Activated naive CD8-positive, alpha-beta T cell treated with anti-CD3 and anti-CD28 coated beads, Interleukin-2, amount 50 U/mL, for 16 hours (primary cell): ENCODE data around the gene ZNG1F.
"Not testable (repeated sequence)": the region's sequence is repeated elsewhere in the genome, so short reads cannot be mapped to it uniquely, and the experiment has no call there.

Source experiments
- DNase-seq: peaks from one replicate; pipeline ENCODE4 v3.0.0-alpha.2; 2020; ENCODE audit warnings: low read depth, low spot score

Gene ZNG1F

GRCh38 chr9:41189217-41189616, at the start of gene ZNG1F:
TSS of gene ZNG1F (minus strand) at chr9:41189317. CDS start at chr9:41189258, 59 bp downstream.
- not testable (repeated sequence) for DNase-seq

GRCh38 chr9:41237110-41237749, 48.1 kb upstream of the ZNG1F start:
- not testable (repeated sequence) for DNase-seq

- not testable (repeated sequence) for DNase-seq
Measured at GRCh38 chr9:41236486-41237109, 47.5 kb upstream of the ZNG1F start.

GRCh38 chr9:41234811-41235805, 46.0 kb upstream of the ZNG1F start:
- DNase-seq: not testable (repeated sequence)

- DNase-seq: not testable (repeated sequence)
Measured at GRCh38 chr9:41234221-41234620, 45.1 kb upstream of the ZNG1F start.

GRCh38 chr9:41232326-41232725, 43.2 kb upstream of the ZNG1F start:
- DNase-seq: not testable (repeated sequence)

- not testable (repeated sequence) for DNase-seq
Measured at GRCh38 chr9:41230418-41230817, 41.3 kb upstream of the ZNG1F start.

GRCh38 chr9:41229408-41230401, 40.6 kb upstream of the ZNG1F start:
- no peak for DNase-seq

GRCh38 chr9:41219831-41220230, 30.7 kb upstream of the ZNG1F start:
- not testable (repeated sequence) for DNase-seq

GRCh38 chr9:41188439-41188838, 678 bp downstream of the ZNG1F start:
- DNase-seq: not testable (repeated sequence)

- not testable (repeated sequence) for DNase-seq
Measured at GRCh38 chr9:41174994-41175393, 14.1 kb downstream of the ZNG1F start.

GRCh38 chr9:41150116-41150515, 39.0 kb downstream of the ZNG1F start:
- not testable (repeated sequence) for DNase-seq

- not testable (repeated sequence) for DNase-seq
Measured at GRCh38 chr9:41141878-41142277, 47.2 kb downstream of the ZNG1F start.

GRCh38 chr9:41128581-41128980, 60.5 kb downstream of the ZNG1F start, which contains the start of gene FOXD4L6:
TSS of gene FOXD4L6 (minus strand) at chr9:41128681. CDS start at chr9:41128383, 298 bp downstream.
- DNase-seq: not testable (repeated sequence)

GRCh38 chr9:41126746-41127446, 62.2 kb downstream of the ZNG1F start:
- not testable (repeated sequence) for DNase-seq

GRCh38 chr9:41125936-41126335, 63.2 kb downstream of the ZNG1F start:
- not testable (repeated sequence) for DNase-seq

GRCh38 chr9:41125109-41125658, 63.9 kb downstream of the ZNG1F start:
- DNase-seq: not testable (repeated sequence)

- DNase-seq: not testable (repeated sequence)
Measured at GRCh38 chr9:41124250-41125108, 64.6 kb downstream of the ZNG1F start.

- not testable (repeated sequence) for DNase-seq
Measured at GRCh38 chr9:41123812-41124211, 65.3 kb downstream of the ZNG1F start.
